ENCODE results near the gene IVL.

The IVL gene

GRCh38 chr1:152888126-152888525 lies 20.2 kb upstream of the IVL start:
- DNase-seq = no peak

- no peak for DNase-seq
Measured at GRCh38 chr1:152899027-152899426, 9.3 kb upstream of the IVL start.

DNA sequence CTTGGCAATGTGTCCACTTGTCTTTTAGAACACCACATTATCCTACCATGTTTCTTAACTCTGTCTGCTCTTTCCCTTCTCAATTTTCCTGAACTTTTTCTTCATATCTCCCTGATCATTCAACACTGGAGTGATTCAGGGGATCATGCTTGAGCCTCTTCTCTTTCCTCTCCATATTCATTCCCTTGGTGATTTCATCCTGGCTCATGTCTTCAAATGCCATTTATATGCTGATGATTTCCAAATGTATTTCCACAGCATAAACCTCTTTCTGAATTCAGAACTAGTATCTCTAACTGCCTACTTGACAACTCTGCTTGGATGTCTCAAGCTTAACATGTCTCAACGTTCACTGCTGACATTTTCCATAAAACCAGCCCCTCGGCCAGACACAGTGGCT lies 8.5 kb upstream of the IVL start:
- no peak for DNase-seq

GRCh38 chr1:152901631-152902030 lies 6.7 kb upstream of the IVL start:
- DNase-seq = no peak

DNA sequence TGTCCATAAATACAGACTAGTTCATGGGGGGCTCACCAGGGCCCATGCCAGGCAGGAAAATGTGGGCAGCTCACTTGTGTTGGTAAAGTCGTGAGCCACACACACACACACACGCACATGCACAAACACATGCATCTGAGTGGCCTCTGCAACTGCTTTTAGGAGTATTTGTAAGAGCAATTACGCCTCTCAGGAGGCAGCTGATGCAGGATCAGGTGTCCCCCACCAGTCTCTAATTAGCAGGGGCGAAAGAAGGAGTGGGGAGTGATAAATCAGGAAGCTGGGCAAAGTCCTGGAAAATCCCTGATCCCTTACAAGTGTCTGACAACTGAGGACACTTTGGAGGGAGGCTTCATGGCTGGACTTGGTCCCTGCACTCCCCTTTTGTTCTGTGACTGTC lies 5.7 kb upstream of the IVL start:
- no peak for DNase-seq

- no peak for DNase-seq
Measured at GRCh38 chr1:152904688-152905440, 3.5 kb upstream of the IVL start.

GRCh38 chr1:152906023-152906565 lies 2.3 kb upstream of the IVL start:
- DNase-seq = peak; percentile 89

DNA sequence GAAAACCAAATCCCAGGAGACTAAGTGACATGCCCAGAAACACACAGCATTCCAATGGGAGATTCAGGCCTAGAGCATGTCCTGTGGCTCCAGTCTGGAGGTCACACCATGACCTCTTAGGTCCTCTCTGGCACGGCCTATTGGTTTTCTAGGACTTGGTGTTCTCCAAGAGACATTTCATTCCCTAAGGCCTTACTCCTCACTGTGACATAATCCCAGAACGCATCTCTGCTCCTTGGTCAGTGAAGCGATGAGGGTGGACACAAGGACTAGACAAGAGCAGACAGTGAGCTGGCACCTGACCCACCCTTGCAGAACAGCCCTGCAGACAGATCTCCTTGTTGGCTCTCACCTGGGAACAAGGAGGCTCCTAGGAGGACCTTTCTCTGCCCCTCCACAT lies 860 bp downstream of the IVL start:
- no peak for DNase-seq

DNA sequence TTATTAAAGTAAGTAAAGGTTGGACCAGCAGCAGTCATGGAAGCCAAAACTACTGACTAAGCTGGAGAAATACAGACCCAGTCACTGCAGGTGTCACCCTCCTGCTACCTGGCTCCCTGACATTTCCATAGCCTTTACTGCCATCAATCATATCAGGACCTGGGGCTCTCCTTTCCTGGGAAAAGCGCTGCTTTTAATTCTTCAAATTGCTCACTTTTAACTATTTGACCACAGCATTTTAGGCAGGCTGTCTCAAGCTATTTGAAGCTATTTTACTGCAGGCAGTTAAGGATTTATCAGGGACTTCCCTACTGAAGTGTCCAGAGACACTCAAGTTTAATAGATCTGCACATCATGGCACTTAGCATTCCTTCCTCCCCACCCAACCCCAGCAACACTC lies 4.1 kb downstream of the IVL start:
- no peak for DNase-seq

- DNase-seq = no peak
Measured at GRCh38 chr1:152912900-152913299, 4.6 kb downstream of the IVL start.

- no peak for DNase-seq
Measured at GRCh38 chr1:152917794-152918193, 9.4 kb downstream of the IVL start.

- peak; percentile 62 for DNase-seq
Measured at GRCh38 chr1:152919071-152919470, 10.7 kb downstream of the IVL start.

GRCh38 chr1:152924191-152924590 lies 15.8 kb downstream of the IVL start:
- DNase-seq = no peak

DNA sequence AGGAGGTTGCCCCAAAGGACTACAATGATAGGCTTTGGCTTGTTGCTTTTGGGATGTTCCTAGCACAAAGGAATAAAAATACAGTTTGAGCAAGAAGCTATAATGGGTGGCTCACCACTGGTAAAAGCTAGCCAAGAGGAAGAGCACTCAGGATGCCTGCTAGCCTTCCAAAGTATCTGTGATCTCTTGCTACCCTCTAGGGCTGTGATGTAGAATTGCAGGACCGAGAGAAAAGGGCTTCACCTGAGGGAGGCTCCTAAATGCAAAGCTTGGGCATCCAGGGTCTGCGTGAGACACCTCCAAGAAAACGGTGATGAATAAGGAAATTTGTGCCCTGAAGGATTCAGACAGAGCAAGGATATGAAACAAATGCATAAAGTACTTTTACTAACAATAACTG lies 17.7 kb downstream of the IVL start:
- DNase-seq = peak; percentile 37

GRCh38 chr1:152928671-152929070 lies 20.3 kb downstream of the IVL start:
- no peak for DNase-seq

DNA sequence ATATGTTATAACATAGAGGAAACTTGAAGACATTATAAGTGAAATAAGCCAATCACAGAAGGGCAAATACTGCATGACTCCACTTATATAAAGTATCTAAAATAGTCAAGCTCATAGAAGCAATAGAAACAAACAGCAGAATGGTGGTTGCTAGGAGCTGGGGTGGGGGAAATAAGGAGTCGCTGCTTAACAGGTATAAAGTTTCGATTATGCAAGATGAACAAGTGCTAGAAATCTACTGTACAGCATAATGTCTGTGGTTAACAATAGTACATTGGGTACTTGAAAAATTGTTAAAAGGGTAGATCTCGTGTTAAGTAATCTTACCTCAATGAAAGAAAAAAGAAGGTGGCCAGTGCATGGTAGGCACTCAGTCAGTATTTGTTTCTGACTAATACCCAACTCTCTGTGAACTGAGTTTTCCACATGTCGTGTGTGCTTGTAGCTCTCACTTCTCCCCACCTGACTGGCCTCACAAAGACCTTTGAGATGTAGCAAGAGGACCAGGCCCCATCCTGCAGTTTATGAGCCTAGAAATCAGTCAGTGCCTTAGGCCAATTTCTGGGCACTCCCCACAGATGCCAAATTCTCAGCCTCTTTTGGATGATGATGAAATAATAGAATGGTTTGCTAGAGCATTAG lies 23.9 kb downstream of the IVL start:
- DNase-seq = no peak

GRCh38 chr1:152933196-152933595 lies 24.9 kb downstream of the IVL start:
- no peak for DNase-seq

GRCh38 chr1:152940614-152941013 lies 32.3 kb downstream of the IVL start:
- no peak for DNase-seq

GRCh38 chr1:152941037-152941711 lies 32.8 kb downstream of the IVL start:
- no peak for DNase-seq

DNA sequence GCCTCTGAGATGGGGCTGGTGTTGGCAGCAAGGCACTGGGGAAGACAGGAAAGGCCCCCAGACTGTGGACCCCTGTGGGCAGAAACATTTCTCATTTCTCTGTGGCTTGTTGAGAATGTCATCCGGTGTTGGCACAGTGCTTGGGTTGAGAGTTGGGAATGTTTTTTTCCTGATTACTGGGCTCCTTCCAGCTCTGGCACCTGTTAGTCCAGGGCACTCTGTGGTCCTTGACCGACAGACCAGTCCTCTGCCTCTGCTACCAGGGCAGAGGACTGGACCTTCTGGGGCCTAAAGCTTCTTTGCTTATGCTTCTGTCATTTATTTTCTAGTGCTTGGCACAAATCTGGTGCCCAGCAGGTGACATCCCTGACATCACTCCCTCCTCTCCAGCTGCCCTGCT lies 33.8 kb downstream of the IVL start:
- DNase-seq = no peak

DNA sequence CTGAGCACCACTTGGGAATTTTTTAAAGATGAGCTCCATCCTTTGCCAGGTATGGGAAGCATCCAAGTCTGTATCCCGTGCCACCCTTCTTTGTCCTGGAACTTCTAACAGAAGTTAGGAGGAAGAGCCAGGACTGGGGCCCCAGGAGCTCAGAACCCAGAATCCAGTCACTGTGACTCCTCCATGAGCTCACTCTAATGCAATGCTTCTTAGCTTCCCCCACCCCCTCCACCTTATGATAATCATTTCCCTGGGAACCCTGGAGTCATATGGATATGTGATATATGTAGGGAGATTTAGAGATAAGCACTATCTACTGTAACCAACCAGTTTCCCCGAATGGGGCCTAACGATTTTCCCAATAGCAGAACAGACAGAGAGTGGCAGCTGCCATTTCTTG lies 37.9 kb downstream of the IVL start:
- no peak for DNase-seq

DNA sequence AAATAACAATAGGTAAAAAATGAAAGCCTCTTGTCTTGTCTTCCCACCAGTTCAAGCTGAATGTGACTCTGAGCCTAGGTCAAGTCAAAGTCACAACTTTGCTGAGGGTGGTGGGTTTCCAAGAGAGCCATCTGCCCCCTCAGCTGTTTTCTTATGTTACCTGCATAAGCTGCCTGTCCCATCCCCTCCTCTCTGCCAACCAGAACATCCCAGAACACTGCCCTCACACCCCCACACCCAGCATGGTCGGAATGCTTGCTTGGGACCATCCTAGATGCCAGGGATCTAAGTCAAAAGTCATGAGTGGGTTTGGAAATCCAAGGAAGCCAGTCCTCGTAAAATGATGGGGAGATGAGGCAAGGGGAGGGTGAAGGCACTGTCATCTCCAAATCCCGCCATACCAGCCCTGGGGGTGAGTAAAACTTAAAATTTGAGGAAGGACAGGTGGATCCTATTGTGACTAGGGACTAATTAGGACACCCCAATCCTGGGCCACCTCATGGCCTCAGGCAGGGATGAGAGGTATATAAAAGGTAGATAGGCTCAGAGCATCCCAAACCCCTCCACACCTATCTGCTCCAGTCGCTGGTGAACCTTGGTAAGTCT lies 38.4 kb downstream of the IVL start, which contains the start of gene SPRR5:
SPRR5 (plus strand) TSS at position 556 of the 606 bp plus-strand sequence. CDS start 1,349 bp downstream, outside the sequence.
- DNase-seq = no peak

GRCh38 chr1:152951711-152952110 lies 43.4 kb downstream of the IVL start:
- no peak for DNase-seq
